ENCODE results near the gene ZNF597.
"Not testable (repeated sequence)": the region's sequence is repeated elsewhere in the genome, so short reads cannot be mapped to it uniquely, and the experiment has no call there.

Gene ZNF597

DNA sequence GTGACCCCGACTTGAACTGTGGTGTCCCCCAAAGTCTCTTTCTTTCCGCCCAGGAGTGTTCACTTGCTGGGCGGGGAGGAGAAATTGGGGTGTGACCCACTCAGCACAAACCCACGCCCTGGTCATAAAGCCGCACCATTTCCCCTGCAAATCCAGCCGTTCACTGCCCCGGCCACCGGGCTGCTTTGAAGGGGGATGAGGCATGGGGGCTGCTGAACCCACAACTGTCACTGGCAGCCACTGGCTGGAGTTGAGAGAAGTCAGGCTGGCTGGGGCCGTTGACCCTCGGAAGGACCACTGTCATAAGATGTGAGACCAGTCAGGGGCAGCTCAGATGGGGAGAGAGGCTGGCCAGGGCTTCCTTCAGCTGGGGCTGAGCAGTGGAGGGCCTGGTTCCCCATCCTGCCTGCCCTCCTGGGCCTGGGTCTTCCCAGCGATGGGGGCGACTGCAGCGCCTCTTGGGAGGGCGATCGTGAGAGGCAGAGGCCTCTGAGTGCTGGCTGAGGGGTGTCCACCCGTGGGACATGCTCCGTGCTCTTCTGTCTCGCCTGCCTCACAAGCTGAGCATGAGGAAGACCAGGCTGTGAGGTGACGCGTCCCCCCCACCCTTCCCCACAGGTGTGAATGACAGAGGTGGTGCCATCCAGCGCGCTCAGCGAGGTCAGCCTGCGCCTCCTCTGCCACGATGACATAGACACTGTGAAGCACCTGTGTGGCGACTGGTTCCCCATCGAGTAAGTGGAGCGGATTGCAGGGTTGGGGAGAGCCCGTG lies 32.5 kb upstream of the ZNF597 start:
- no peak for DNase-seq (ENCODE audit: low read depth in 2 of 2)

DNA sequence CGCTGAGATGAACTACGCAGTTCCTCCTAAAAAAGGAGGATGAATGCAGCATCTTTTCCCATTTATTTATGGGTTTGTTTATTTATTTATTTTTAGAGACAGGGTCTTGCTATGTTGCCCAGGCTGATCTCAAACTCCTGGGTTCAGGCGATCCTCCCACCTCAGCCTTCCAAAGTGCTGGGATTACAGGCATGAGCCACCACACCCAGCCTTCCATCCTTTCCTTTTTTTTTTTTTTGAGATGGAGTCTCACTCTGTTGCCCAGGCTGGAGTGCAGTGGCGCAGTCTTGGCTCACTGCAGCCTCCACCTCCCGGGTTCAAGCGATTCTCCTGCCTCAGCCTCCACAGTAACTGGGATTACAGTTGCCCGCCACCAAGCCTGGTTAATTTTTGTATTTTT lies 31.6 kb upstream of the ZNF597 start:
- DNase-seq (ENCODE audit: low read depth in 2 of 2) = not testable (repeated sequence)

DNA sequence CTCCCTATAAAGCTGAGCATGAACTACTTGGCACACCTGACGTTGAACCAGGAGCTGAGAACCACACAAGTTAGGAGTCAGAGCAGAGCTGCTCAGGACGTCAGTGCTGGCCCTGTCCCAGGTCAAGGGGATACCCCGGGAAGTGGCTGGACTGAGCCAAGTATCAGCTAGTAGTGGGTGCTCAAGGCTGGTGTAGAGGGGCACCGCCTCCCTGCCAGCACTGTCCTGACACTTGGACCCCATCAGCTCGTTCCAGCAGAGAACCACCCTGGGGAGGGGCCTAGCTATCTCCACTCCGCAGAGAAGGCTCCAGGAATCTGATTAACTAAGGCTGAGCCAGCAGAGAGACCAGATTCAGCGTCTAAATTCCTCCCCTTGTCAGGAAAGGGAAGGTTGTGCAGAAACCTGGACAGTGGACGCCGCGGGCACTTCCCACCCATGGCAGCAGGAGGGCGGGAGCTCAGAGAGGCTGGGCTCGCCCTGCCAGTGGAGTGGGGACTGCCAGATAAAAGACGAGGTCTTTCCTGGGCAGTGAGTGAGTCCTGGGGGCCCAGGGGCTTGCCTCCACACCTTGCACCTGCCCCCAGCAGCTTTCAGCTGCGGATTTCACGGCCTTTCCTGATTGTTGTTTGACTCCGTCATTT lies 31.0 kb upstream of the ZNF597 start:
- no peak for DNase-seq (ENCODE audit: low read depth in 2 of 2)

DNA sequence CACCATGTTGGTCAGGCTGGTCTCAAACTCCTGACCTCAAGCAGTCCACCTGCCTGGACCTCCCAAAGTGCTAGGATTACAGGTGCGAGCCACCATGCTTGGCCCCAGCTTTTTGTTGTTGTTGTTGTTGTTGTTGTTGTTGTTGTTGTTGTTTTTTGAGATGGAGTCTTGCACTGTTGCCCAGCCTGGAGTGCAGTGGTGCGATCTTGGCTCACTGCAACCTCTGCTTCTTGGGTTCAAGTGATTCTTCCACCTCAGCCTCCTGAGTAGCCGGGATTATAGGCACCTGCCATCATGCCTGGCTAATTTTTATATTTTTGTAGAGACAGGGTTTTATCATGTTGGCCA lies 30.3 kb upstream of the ZNF597 start:
- DNase-seq (ENCODE audit: low read depth in 2 of 2) = not testable (repeated sequence)

DNA sequence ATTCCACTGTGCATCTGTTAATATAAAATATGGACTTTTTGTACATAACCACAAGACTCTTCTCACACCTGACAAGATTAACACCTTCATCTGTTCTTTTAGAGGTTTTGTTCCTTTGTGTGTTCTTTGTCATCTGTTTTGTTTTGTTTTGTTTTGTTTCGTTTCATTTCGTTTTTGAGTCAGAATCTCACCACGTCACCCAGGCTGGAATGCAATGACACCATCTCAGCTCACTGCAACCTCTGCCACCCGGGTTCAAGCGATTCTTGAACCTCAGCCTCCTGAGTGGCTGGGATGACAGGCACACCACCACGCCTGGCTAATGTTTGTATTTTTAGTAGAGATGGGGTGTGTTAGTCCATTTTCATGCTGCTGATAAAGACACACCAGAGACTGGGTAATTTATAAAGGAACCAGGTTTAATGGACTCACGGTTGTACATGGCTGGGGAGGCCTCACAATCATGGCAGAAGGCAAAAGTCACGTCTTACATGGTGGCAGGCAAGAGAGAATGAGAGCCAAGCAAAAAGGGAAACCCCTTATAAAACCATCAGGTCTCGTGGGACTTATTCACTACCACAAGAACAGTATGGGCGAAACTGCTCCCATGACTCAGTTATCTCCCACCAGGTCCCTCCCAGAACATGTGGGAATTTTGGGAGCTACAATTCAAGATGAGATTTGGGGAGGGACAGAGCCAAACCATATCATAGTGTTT lies 29.7 kb upstream of the ZNF597 start:
- no peak for DNase-seq (ENCODE audit: low read depth in 2 of 2)

DNA sequence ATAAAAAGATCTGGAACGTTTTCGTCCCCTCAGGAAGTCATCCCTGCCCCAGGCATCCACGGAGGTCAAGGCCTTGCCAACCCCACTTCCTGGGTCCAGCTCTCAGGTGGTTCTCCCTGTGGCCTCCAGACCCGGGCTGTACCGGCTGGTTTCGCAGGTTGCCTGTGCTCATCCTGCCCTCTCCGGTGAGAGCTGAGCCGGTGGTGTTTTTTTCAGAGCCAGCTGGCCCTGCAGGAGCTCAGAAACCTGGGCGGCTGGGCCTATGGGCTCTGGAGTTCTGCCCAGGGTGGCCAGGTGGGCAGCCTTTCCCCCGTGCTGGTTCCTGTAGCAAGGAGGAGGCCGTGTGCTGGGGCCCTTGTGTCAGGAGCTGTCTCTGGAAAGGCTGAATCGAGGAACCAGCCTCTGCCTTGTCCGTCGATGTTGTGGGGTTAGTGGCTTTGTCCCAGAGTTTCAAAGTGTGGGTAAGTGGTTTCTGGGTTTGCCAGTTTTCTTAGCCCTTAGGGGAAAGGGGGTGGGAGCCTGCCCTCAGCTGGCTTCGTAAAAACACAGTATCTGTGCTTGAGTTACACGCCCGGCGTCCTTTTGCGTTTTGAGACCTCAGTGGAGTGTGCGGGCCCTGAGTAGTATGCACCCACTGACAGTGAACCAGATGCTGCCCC lies 28.3 kb upstream of the ZNF597 start:
- DNase-seq (ENCODE audit: low read depth in 2 of 2) = no peak

DNA sequence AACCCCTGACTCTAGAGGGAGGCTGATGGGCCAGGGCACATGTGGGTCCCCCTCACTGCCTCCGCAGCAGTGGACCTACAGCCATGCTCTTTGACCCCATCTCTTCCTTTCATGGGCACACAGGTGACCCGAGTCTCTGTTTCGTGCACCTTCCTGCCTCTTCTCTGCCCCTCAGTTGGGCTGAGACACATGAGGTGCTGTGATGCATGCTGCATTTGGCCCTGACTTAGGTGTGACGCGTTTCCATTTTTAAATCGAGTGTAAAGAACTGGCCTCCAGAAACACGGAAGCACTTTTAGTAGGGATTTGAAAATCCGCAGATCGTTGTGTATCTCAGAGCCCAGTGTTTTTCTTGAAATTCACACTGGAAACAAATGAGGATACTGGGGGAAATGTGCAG lies 27.4 kb upstream of the ZNF597 start:
- no peak for DNase-seq (ENCODE audit: low read depth in 2 of 2)

DNA sequence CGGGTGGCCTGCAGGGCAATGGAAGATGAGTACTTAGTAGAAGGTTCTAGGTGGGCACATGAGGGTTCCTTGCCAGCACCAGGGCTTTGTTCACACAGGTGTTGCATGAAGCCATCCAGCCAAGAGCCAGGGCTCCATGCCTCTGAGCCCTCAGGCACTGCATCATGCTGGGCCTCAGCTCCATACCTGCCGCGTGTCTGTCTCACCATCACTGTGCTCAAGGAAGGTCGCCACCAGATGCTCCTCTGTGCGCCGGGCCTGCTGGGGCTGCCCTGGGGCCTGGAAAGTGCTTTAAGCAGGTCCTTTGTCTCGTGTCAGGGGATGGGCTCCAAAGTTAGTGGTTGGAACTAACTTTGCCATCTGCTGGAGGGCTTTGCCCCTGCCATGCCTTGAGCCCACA lies 26.4 kb upstream of the ZNF597 start:
- no peak for DNase-seq (ENCODE audit: low read depth in 2 of 2)

DNA sequence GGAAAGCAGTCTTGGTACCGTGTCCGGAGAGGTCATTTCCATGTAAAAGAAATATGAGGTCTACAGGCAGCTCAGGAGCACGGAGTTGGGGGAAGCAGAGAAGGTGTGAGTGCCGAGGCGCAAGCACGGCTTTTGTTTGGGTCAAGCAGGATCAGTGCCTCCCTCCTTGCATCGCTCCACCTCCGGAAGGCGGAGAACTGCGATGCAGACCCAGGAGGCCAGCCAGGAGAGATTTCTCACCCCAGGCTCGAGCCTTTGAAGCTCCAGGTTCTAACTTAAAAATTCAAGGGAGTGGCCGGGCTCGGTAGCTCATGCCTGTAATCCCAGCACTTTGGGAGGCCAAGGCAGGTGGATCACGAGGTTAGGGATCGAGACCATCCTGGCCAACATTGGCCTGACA lies 25.2 kb upstream of the ZNF597 start:
- DNase-seq (ENCODE audit: low read depth in 2 of 2) = no peak

DNA sequence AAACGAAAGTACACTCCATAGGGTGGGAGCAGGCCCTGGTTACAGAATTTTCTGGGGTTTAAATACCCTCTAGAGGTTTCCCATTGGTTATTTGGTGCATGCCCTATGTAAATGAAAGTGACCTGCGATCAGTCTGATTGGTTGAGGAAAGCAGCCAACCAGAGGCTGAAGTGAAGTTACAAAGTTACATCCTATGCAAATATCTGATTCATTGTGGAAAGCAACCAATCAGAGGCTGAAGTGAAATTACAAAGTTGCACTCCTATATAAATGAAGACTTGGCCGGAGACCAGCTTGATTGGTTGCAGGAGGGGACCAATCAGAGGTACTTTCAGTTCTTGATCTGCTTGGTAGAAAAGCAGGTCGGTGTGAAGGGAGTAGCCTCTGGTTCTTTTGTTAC lies 24.6 kb upstream of the ZNF597 start:
- DNase-seq (ENCODE audit: low read depth in 2 of 2) = peak in 1 of 2 experiments; percentile 8

DNA sequence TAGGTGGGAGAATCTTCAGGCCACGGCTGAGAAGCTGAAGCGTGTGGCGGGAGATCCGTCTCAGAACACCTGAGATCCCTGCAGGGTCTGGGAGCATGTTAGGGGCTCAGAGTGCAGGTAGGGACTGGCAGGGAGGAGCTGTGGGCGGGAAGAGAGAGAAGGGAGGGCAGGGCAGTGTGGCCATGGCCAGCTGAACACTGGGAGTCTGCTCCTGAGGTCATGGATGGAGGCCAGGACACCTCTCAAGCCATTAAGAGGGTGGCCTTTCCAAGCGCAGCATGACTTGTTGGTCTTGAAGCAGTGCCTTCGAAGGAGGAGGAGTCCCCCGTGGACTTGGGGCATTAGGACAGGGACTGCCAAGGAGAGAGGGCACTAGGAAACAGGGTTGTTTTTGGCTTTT lies 23.9 kb upstream of the ZNF597 start:
- DNase-seq (ENCODE audit: low read depth in 2 of 2) = no peak

DNA sequence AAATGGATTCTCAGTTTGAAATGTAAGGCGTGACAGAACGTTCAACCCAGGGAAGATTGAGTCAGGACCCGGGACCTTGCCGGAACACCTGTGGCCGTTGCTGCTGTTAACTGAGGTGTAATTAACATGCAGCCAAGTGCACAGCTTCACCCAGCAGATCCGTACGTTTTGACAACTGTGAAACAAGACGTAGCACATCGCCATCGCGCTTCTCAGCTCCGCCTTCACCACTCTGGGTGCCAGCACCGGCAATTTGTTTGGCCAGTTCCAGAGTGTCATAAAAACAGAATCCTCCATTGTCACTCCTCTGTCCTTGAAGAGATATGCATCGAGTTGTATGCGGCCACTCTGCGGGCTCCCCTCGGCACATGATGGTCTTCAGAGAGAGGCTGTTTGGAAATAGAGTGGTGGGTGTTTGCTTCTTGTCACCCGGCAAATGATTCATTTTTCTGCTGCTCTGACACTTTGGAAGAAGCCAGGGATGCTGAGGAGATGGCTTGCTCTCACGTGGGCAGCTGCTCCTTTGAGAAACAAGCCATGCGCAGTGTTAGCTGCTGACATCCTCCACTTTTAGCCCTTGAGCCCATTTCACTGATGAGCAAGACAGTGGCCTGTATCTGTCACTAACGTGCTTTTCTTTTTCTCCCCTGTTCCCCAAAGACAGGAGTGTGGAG lies 22.7 kb upstream of the ZNF597 start:
- no peak for DNase-seq (ENCODE audit: low read depth in 2 of 2)

DNA sequence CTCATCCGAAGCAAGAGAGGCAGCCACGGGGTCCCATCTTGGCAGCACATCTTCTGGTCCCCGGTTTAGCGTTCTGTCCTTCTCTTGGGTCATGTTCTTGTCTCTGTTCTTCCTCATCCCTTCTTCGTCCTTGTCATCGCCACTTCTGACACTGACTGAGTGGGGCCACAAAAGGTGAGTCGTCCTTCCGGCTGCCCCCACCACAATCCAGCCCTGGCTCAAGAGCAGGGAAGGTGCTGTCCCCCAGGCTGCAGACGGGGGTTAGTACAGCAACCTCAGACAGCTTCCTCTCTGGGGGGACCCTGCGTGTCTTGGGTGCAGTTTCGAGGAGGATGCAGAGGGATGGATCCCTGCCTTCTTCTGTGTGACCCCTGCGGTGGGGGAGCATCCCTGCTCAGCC lies 22.0 kb upstream of the ZNF597 start:
- no peak for DNase-seq (ENCODE audit: low read depth in 2 of 2)

DNA sequence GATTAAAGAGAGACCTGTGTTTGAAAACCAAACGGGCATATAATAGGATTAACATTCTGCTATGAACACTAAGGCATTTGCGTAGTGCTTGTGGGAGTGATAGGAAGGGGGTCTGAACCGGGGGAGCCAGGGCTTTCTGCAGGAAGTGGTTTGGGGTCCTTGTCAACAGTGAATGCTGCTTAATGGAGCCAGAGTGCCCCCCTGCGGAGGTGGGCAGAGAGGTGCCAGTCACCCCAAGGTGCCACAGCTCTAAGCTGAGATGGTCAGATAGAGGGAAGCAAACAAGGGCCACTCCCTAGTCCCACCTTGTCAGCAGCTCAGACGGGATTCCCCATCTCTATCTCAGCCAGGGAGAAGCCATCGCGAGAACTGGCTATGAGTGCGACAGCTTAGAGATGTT lies 17.8 kb upstream of the ZNF597 start:
- DNase-seq (ENCODE audit: low read depth in 2 of 2) = no peak

DNA sequence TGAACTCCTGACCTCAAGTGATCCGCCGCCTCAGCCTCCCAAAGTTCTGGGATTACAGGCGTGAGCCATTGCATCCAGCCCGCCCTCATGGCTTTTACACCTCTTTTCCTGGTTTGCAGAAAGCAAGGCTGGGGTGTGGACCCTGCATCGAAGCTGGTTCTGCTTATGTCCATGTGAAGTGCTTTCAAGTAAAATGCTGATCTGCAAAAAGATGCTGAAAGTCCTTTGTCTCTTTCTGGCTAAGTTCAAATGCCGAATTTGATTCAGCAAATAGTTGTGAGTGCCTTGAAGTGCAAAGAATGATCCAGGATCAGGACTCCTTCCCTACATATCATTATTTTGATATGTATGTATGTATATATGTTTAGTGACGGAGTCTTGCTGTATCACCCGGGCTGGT lies 17.3 kb upstream of the ZNF597 start:
- no peak for DNase-seq (ENCODE audit: low read depth in 2 of 2)

DNA sequence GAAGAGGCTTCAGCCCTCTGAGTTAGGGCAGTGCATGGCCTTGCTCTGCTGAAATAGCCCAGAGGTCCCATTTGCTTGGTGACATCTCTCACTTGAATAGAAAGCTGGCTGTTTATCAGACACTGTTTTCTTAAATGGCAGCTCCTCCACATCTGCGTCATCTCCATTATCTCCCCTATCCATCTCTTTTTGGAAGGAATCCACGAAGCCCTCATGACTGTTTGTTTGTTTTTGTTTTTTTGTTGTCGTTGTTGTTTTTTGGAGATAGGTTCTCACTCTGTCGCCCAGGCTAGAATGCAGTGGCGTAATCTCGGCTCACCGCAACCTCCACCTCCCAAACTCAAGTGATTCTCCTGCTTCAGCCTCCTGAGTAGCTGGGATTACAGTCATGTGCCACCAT lies 16.8 kb upstream of the ZNF597 start:
- no peak for DNase-seq (ENCODE audit: low read depth in 2 of 2)

DNA sequence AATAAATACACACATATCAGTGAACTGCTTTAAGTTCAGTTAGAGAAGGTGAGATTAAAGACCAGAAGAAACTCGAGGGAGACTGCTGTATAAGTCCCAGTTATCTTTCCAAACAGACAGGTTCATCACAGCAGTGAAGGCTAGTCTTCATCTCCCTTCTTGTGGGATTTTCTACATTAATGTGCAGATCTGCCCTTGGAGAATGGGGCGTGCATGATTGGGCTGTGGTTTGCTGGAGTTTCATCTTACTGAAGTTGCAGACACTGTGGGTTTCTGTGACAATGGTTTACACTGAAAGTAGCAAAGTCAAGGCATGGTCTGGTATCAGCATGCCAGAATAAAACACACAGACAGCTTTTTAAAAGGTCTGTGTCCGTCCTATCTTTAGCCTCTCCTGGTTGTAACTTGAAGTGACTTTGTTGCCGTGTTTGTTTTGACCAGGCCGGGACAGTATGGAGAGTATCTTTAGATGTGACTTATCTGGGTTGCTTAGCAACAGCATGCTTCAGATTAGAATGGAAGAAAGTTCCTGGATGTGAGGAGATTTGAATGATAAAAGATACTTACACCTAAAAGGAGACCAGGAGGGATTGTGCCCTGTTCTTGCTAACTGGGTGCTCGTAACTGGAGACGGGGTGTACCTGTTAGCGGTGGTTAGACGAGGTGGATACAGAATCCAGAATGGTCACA lies 16.2 kb upstream of the ZNF597 start:
- DNase-seq (ENCODE audit: low read depth in 2 of 2) = no peak

DNA sequence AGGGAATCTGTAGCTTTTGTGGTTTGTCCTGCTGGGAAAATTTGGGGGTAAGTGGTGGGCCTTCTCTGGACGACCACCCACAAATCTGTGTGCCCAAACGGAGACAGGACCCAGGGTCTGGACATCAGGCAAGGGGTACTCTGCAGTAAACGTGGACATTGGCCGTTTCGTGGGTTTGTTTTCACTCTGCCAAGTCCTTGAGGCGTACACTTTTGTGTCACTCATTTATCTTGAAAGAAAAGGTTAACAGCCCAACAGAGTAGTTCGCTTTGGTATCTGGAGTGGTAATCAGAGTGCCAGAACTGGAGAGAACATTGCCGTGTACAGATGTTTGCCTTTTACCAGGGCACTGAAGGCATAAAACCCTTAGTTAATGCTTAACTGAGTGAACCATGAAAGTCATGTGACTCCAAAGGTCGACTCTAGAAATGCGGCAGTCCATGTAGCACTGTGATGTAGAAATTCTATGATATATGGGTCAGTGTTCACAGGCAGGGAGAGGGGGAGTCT lies 15.6 kb upstream of the ZNF597 start:
- no peak for DNase-seq (ENCODE audit: low read depth in 2 of 2)

DNA sequence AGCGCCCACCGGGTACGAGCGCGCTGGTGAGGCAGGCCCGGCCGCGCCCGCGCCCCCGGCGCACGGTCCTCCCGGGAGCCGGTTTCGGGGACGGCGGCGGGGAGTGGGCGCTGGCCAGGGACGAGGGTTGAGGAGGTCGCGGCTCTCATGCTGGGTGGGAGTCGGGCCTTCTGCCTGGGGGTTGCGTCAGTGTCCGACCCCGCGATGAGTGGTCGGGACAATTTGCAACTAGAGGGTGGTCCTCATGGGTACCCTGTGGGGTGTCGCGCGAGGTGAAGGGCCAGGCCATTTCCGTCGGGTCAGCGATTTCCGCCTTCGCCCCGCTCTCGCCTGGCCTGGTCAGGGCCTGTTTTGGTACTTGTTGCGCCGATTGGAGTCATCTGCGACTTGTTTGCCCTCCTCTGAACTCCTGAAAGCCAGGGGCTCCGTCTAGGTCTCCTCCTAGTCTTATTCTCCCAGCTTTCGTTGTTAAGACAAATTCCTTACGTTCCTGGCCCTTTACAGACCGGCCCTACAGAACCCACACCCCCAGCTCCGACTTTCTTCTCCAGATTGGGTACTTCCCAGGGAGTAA lies 15.1 kb upstream of the ZNF597 start:
- DNase-seq (ENCODE audit: low read depth in 2 of 2) = no peak

DNA sequence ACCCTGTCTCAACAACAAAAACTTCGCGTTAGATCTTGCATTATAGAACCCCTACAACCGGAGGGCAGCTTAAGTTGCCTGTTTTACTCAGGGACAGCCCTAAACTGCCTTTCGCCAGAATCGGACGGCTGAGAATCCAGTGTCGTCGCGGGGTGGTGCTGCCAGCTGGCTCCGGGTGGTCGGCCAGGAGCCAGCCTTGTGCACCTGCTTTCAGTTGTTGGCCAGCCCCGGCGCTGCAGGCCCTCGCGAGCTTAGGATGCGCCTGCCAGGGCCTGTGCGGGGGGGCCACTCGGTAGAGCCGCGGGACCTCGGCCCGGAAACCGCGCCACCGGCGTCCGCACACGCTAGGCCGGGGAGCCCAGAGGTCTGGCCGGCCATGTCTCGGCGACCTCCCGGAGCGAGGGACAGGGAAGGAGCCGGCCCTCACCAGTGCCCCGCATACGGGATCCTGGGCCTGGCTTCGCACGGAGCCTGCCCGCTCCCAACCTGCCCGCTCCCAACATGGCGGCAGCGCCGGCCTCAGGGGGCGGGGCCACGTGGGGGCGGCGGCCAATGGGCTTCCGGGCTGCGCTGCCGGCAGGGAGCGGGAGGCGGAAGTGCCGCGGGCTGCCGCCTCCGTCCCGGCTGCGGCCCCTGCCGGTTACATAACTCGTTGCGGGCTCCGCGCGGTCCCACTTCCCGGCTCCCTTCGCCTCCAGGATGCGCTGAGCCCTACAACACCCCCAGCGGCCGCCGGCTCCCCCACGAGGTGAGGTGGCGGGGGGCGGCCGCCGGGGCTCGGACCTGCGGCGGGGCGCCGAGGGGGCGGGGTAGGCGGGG lies 14.3 kb upstream of the ZNF597 start:
- peak; percentile 69 to 73 for DNase-seq (ENCODE audit: low read depth in 2 of 2)
